OCI-M1 (cell line): ENCODE results near the gene STH.

ENCODE experiments used
- DNase-seq: peaks from one replicate; lab custom pipeline; 2025; lab: John Stamatoyannopoulos, UW

Gene STH

GRCh38 chr17:45985447-45985846 lies 13.6 kb upstream of the STH start:
- DNase-seq: no peak

GRCh38 chr17:45986056-45986455 lies 13.0 kb upstream of the STH start:
- DNase-seq: no peak

GRCh38 chr17:45987706-45988105 lies 11.3 kb upstream of the STH start:
- no peak for DNase-seq

- DNase-seq: no peak
These were observed 9.3 kb upstream of the STH start for GRCh38 chr17:45989759-45990158.

- DNase-seq: peak; percentile 15
These were observed 8.2 kb upstream of the STH start for GRCh38 chr17:45990886-45991285.

- no peak for DNase-seq
These were observed 7.7 kb upstream of the STH start for GRCh38 chr17:45991341-45991740.

- no peak for DNase-seq
These were observed 6.9 kb upstream of the STH start for GRCh38 chr17:45992175-45992574.

GRCh38 chr17:45992904-45993303 lies 6.1 kb upstream of the STH start:
- DNase-seq: no peak

- DNase-seq: no peak
These were observed 5.0 kb upstream of the STH start for GRCh38 chr17:45993962-45994627.

- DNase-seq: no peak
These were observed 4.1 kb upstream of the STH start for GRCh38 chr17:45994987-45995386.

GRCh38 chr17:45995627-45996270 lies 3.3 kb upstream of the STH start:
- DNase-seq: no peak

- no peak for DNase-seq
These were observed 2.6 kb upstream of the STH start for GRCh38 chr17:45996282-45996937.

GRCh38 chr17:45997166-45997565 lies 1.9 kb upstream of the STH start:
- no peak for DNase-seq

- no peak for DNase-seq
These were observed 1.4 kb upstream of the STH start for GRCh38 chr17:45997624-45998023.

GRCh38 chr17:45999900-46000290 lies 845 bp downstream of the STH start:
- no peak for DNase-seq

GRCh38 chr17:46000292-46000691 lies 1.2 kb downstream of the STH start:
- no peak for DNase-seq

GRCh38 chr17:46000757-46001156 lies 1.7 kb downstream of the STH start:
- DNase-seq: no peak

GRCh38 chr17:46001390-46002310 lies 2.6 kb downstream of the STH start:
- DNase-seq: no peak

- DNase-seq: peak; percentile 82
These were observed 3.4 kb downstream of the STH start for GRCh38 chr17:46002311-46002972.

- no peak for DNase-seq
These were observed 3.9 kb downstream of the STH start for GRCh38 chr17:46002973-46003316.

- no peak for DNase-seq
These were observed 5.1 kb downstream of the STH start for GRCh38 chr17:46003907-46004748.
